Keratinocyte (primary cell): Measurements from ENCODE around the gene PLXNB2.

Experiments used
- CTCF ChIP-seq, 3 experiments: IDR thresholded peaks in 1 of 3; conservative IDR thresholded peaks in 1 of 3; optimal IDR thresholded peaks in 1 of 3; 2 replicates in 2 of 3; 3 replicates in 1 of 3; pipeline versions ENCODE3 to v1.5.1; 2011; ENCODE audit warnings: low read length in 3 of 3, mild to moderate bottlenecking in 3 of 3, moderate library complexity in 2 of 3, control low read depth in 1 of 3, inconsistent platforms in 1 of 3; ENCODE audit not compliant: insufficient read depth in 2 of 3; ENCODE audit errors: extremely low read depth in 1 of 3
- EZH2 ChIP-seq: IDR thresholded peaks from one replicate; pipeline ENCODE4 v1.6.1; 2012; ENCODE audit warnings: inconsistent platforms, mild to moderate bottlenecking, low read length, moderate library complexity

- TF ChIP-seq CTCF (optimal IDR thresholded peaks at IDR 0.05 in 1 of 3, IDR thresholded peaks at IDR 0.05 in 1 of 3, conservative IDR thresholded peaks at IDR 0.05 in 1 of 3; ENCODE audit: extremely low read depth in 1 of 3, insufficient read depth in 2 of 3, low read length in 3 of 3) (no peak), EZH2 (no peak)
These were observed 31.5 kb upstream of the PLXNB2 start for GRCh38 chr22:50338860-50339462.
